Mucosa of descending colon (tissue), 3 donors: ENCODE results near the gene FIZ1. TPM values are rescaled to one million over a fixed set of nuclear protein-coding genes. Genes with fewer than 3 reads are reported as not detected.
"Not testable (repeated sequence)": the region's sequence is repeated elsewhere in the genome, so short reads cannot be mapped to it uniquely, and the experiment has no call there.

Source experiments
- ATAC-seq: fragments of 200-7000 bp; cut with Tn5 transposase; one replicate; pipeline ENCODE4 v1.9.1; 2020; ENCODE audit warnings: mild to moderate bottlenecking, moderate library complexity
- DNase-seq, 3 donors: peaks; one replicate each; pipeline ENCODE4 v3.0.0-alpha.2; 2020
- H3K36me3 ChIP-seq: fragments of 200-600 bp; one replicate; pipeline ENCODE4 v1.8.0; 2021; ENCODE audit warnings: low read depth, mild to moderate bottlenecking
- H3K4me1 ChIP-seq: fragments of 200-600 bp; one replicate; pipeline ENCODE4 v1.8.0; 2021; ENCODE audit warnings: low read depth, mild to moderate bottlenecking
- H3K4me3 ChIP-seq: fragments of 200-600 bp; one replicate; pipeline ENCODE4 v1.8.0; 2021; ENCODE audit warnings: mild to moderate bottlenecking
- H3K9me3 ChIP-seq: fragments of 200-600 bp; one replicate; pipeline ENCODE4 v1.8.0; 2021; ENCODE audit warnings: mild to moderate bottlenecking
- intact Hi-C, 2 donors: fragments of 100-400 bp; cut with DNase I in 1 of 2; cut with micrococcal nuclease in 1 of 2; formaldehyde crosslinking; loops; one replicate each; pipeline versions ENCODE4 v1.11.0 to v1.11.1; 2022; cut with DNase I, micrococcal nuclease
- total RNA-seq, 3 donors: library from RNA; stranded (reverse); fragmentation: NEBNext Ultra II Directional in 2 of 3; extraction: Animal tissue kit (Norgen Biotek cat#: 25700) in 2 of 3; gene quantifications; one replicate each; pipeline versions ENCODE4 v1.2.1 to v1.2.4, GENCODE V29; 2021 to 2023
- TF ChIP-seq, protein P1 (sequence below): fragments of 200-600 bp; IDR thresholded peaks from one replicate; pipeline ENCODE4 v1.8.0; 2022; ENCODE audit warnings: antibody characterized with exemption, mild to moderate bottlenecking
- donor health status: DM: no; HTN: no; CAD: no; lungs with moderate emphysema.
- donor health status: DM: no; HTN: no; CAD: no.
- donor health status: DM: no; HTN: yes; CAD: no.

The FIZ1 gene
- total RNA-seq, 3 donors from 2014 or later: 15.7 to 20.3 (median 20.0) TPM

DNA sequence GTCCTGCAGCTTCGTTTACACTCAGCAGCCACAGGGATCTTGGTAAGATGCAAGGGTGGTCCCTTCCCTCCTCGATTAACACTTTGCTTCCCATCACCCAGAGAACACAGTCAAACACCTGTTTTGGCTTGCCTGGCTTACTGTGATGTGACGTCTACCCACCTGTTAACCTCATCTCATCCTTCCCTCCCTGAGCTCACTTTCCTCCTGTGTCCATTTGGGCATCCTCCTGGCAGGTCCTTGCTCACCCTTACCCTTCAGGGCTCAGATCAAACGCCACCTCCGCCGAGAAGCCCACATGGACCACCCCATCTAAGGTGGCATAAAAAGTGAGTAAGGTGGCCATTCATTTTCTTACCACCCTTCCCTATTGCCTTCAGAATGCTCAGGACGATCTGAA is 9.2 kb downstream of the FIZ1 start:
- peaks cover 8% of the 10 kb centered on the region for H3K4me1 ChIP-seq
- ATAC-seq (no peak), DNase-seq (no peak)
- no peak overlapping the region for H3K4me3 ChIP-seq
- H3K9me3 ChIP-seq: no peaks in the 10 kb centered on the region
- intact Hi-C loops: no loop called here
- no peaks in the 10 kb centered on the region for H3K36me3 ChIP-seq
- TF ChIP-seq, protein P1, sequence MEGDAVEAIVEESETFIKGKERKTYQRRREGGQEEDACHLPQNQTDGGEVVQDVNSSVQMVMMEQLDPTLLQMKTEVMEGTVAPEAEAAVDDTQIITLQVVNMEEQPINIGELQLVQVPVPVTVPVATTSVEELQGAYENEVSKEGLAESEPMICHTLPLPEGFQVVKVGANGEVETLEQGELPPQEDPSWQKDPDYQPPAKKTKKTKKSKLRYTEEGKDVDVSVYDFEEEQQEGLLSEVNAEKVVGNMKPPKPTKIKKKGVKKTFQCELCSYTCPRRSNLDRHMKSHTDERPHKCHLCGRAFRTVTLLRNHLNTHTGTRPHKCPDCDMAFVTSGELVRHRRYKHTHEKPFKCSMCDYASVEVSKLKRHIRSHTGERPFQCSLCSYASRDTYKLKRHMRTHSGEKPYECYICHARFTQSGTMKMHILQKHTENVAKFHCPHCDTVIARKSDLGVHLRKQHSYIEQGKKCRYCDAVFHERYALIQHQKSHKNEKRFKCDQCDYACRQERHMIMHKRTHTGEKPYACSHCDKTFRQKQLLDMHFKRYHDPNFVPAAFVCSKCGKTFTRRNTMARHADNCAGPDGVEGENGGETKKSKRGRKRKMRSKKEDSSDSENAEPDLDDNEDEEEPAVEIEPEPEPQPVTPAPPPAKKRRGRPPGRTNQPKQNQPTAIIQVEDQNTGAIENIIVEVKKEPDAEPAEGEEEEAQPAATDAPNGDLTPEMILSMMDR: no peak

DNA sequence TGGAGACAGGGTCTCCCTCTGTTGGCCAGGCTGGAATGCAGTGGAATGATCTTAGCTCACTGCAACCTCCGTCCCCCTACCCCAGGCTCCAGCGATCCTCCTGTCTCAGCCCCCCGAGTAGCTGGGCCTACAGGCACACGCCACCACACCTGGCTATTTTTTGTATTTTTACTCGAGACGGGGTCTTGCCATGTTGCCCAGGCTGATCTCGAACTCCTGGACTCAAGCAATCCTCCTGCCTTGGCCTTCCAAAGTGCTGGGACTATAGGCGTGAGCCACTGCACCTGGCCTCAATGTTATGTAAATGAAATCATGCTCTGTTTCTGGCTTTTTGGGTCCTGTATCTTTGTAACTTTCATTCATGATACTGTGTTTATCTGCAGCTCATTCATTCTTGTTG is 10.6 kb downstream of the FIZ1 start:
- ATAC-seq (no peak), DNase-seq (no peak)
- H3K4me3 ChIP-seq: no peak overlapping the region
- TF ChIP-seq, protein P1: no peak
- H3K9me3 ChIP-seq: no peaks in the 10 kb centered on the region
- intact Hi-C loops: no loop called here
- H3K36me3 ChIP-seq: no peaks in the 10 kb centered on the region
- H3K4me1 ChIP-seq: peaks cover 8% of the 10 kb centered on the region

DNA sequence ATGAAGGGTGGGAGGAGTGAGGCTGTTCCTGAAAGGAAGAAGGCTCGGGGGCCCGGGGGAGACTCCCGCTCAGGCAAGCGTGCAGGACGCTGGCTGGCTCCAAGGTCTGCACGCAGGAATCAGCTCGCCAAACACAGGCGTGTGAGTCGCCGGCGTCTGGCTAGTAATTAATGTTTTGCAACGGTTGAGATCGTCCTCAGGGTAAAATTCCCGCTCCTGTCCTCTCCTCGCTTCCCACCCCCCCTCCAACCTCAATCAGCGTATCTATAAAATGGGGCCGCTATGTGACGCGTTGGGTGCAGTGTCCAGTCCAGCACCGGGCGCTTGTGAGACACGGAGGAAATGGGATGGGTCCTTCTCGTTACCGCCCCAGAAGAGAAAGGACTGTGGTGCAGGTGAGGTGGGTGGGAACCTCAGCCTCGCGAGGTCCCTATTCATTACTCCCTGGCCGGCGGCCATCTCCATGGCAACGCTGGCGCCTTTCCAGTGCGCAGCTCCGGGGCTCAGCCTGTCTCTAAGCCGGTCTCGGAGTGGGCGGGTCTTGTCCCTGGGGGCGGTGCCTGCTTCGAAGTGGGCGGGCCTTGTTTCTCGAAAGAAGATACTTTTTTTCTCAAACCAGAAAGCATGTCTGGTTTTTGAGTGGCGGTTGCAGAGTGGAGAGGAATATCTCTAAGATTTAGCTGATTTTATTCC is 12.2 kb downstream of the FIZ1 start:
- Histone ChIP-seq H3K9me3 (no peaks in the 10 kb centered on the region), H3K4me3 (no peak overlapping the region), H3K36me3 (no peaks in the 10 kb centered on the region), H3K4me1 (peaks cover 8% of the 10 kb centered on the region)
- peak; percentile 97 for ATAC-seq
- intact Hi-C loops: no loop called here
- DNase-seq: peak; percentile 96 to 98 (median 97)
- TF ChIP-seq, protein P1: no peak

DNA sequence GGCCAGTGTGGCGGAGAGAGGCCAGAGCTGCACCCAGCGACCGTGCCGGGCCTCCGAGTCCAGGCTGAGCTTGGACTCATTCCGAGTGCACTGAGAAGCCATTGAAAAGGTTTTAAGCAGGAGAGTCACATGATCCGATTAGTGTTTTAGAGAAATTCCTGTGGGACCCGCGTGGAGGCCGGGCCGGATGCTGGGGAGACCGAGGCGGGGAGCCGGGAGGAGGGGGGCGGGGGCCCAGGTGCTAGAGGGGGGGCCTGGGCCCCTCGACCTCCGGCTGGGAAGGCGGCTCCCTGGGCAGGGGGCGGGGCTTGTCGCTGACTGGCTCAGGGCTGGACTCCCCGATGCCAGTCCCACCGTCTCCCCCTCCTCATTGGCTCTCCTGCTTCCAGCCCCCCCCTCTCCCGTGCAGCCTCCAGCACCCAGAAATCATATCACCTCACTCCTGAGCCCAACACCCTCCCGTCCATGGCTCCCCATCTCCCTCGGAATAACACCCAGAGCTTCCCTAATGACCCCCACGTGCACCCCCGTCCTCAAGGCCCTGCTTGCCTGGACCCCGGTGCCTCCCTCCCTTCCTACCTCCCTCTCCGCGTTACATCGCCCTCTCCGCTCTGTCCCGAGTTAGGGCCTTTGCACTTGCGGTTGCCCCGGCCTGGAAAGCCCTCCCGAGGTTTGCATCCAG is 13.5 kb downstream of the FIZ1 start:
- ATAC-seq (peak; percentile 17), DNase-seq (peak; percentile 56 to 77 (median 74))
- H3K36me3 ChIP-seq: no peaks in the 10 kb centered on the region
- H3K4me1 ChIP-seq: peaks cover 12% of the 10 kb centered on the region
- intact Hi-C loops: no loop called here
- H3K4me3 ChIP-seq: no peak overlapping the region
- no peaks in the 10 kb centered on the region for H3K9me3 ChIP-seq
- TF ChIP-seq, protein P1: no peak

DNA sequence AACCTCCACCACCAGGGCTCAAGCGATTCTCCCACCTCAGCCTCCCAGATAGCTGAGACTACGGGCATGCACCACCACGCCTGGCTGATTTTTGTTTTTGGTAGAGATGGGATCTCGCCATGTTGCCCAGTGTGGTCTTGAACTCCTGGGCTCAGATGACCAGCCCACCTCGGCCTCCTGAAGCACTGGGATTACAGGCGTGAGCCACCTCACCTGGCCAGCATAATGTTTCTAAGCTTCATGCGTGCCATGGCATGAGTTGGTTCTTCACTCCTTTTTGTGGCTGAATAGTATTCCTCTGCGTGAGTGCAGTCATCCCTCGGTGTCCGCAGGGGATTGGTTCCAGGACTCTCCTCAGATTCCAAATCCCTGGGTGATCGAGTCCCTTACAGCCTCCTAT is 14.4 kb downstream of the FIZ1 start:
- no peak for DNase-seq
- no peaks in the 10 kb centered on the region for H3K36me3 ChIP-seq
- intact Hi-C loops: no loop called here
- H3K9me3 ChIP-seq: no peaks in the 10 kb centered on the region
- TF ChIP-seq, protein P1: no peak
- no peak overlapping the region for H3K4me3 ChIP-seq
- H3K4me1 ChIP-seq: peaks cover 15% of the 10 kb centered on the region
- no peak for ATAC-seq

DNA sequence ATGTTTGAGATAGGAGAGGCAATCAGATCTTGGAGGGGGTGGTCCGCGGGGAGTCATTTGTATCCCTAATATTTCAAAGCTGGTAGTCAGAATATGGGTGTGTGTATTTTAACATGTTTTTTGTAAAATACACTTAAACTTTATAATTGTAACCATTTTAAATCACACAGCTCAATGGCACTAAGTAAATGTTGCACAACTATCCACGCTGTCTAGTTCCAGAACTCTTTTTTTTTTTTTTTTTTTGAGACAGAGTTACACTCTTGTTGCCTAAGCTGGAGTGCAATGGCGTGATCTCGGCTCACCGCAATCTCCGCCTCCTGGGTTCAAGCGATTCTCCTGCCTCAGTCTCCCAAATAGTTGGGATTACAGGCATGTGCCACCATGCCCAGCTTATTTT is 15.4 kb downstream of the FIZ1 start:
- H3K9me3 ChIP-seq, H3K4me3 ChIP-seq, DNase-seq, H3K36me3 ChIP-seq, ATAC-seq, intact Hi-C loops: not testable (repeated sequence)
- H3K4me1 ChIP-seq: peaks cover 15% of the 10 kb centered on the region

DNA sequence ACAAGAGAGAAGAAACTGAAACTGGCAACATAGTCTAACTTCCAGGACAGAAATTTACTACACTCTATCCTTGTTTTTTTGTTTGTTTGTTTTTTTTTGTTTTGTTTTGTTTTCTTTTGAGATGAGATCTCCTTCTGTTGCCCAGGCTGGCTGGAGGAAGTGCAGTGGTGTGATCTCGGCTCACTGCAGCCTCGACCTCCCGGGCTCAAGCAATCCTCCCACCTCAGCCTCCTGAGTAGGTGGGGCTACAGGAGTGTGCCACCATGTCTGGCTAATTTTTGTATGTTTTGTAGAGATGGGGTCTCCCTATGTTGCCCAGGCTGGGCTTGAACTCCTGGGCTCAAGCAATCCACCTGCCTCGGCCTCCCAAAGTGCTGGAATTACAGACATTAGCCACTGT is 17.0 kb downstream of the FIZ1 start:
- DNase-seq, ATAC-seq: not testable (repeated sequence)

More for the DNA sequence above, 17.0 kb downstream of the FIZ1 start:
- H3K36me3 ChIP-seq, H3K4me3 ChIP-seq, intact Hi-C loops, H3K9me3 ChIP-seq: not testable (repeated sequence)
- peaks cover 15% of the 10 kb centered on the region for H3K4me1 ChIP-seq
